Trophoblast cell (in vitro differentiated cells and primary cell): ENCODE data around the gene KLF2.
A peak's percentile ranks its signal among the peaks of the same experiment; 100 is the strongest.

Experiments used
- DNase-seq, 2 donors: peaks; one replicate each; pipeline ENCODE4 v3.0.0-alpha.2; 2016
- H2AFZ ChIP-seq: 2 replicates; pipeline ENCODE4 v1.6.1; 2013; ENCODE audit warnings: low read length, moderate library complexity, mild to moderate bottlenecking; ENCODE audit not compliant: insufficient read depth, poor library complexity
- H2AK5ac ChIP-seq: 2 replicates; pipeline ENCODE4 v1.6.1; 2013; ENCODE audit warnings: mild to moderate bottlenecking, low read length
- H2BK120ac ChIP-seq: 2 replicates; pipeline ENCODE4 v1.6.1; 2013; ENCODE audit warnings: low read length, mild to moderate bottlenecking, moderate library complexity; ENCODE audit not compliant: insufficient read depth, poor library complexity
- H2BK12ac ChIP-seq: 2 replicates; pipeline ENCODE4 v1.6.1; 2013; ENCODE audit warnings: mild to moderate bottlenecking, low read length, moderate library complexity
- H2BK5ac ChIP-seq: 2 replicates; pipeline ENCODE4 v1.6.1; 2013; ENCODE audit warnings: low read length, low read depth, moderate library complexity, mild to moderate bottlenecking; ENCODE audit not compliant: poor library complexity
- H3K14ac ChIP-seq: 2 replicates; pipeline ENCODE4 v1.6.1; 2013; ENCODE audit warnings: mild to moderate bottlenecking, low read length
- H3K18ac ChIP-seq: 2 replicates; pipeline ENCODE4 v1.6.1; 2013; ENCODE audit warnings: mild to moderate bottlenecking, low read length
- H3K23ac ChIP-seq: 2 replicates; pipeline ENCODE4 v1.6.1; 2013; ENCODE audit warnings: low read length
- H3K27ac ChIP-seq: 2 replicates; pipeline ENCODE4 v1.5.1; 2013; ENCODE audit warnings: low read depth, mild to moderate bottlenecking, inconsistent platforms, low read length, moderate library complexity
- H3K27me3 ChIP-seq: 2 replicates; pipeline ENCODE4 v1.6.1; 2013; ENCODE audit warnings: inconsistent platforms, mild to moderate bottlenecking, low read length, moderate library complexity; ENCODE audit not compliant: insufficient read depth
- H3K36me3 ChIP-seq, 2 experiments: 1 replicate in 1 of 2; 2 replicates in 1 of 2; pipeline ENCODE4 v1.6.1; 2013; ENCODE audit warnings: low read length in 2 of 2, mild to moderate bottlenecking in 2 of 2, moderate library complexity in 1 of 2; ENCODE audit not compliant: insufficient read depth in 2 of 2, control insufficient read depth in 1 of 2
- H3K4ac ChIP-seq: 2 replicates; pipeline ENCODE4 v1.6.1; 2013; ENCODE audit warnings: low read depth, mild to moderate bottlenecking, low read length, moderate library complexity
- H3K4me1 ChIP-seq, 2 experiments: 1 replicate in 1 of 2; 2 replicates in 1 of 2; pipeline ENCODE4 v1.6.1; 2013; ENCODE audit warnings: low read length in 2 of 2, mild to moderate bottlenecking in 2 of 2, moderate library complexity in 1 of 2; ENCODE audit not compliant: insufficient read depth in 2 of 2, control insufficient read depth in 1 of 2
- H3K4me2 ChIP-seq: 2 replicates; pipeline ENCODE4 v1.6.1; 2013; ENCODE audit warnings: inconsistent platforms, mild to moderate bottlenecking, low read length, moderate library complexity
- H3K4me3 ChIP-seq: 2 replicates; pipeline ENCODE4 v1.5.1; 2013; ENCODE audit warnings: mild to moderate bottlenecking, low read depth, low read length, inconsistent platforms
- H3K79me1 ChIP-seq: one replicate; pipeline ENCODE4 v1.6.1; 2013; ENCODE audit warnings: low read length
- H3K79me2 ChIP-seq: 2 replicates; pipeline ENCODE4 v1.6.1; 2013; ENCODE audit warnings: low read length, mild to moderate bottlenecking; ENCODE audit not compliant: control insufficient read depth, insufficient read depth, poor library complexity
- H3K9ac ChIP-seq: 2 replicates; pipeline ENCODE4 v1.6.1; 2013; ENCODE audit warnings: mild to moderate bottlenecking, low read length
- H3K9me3 ChIP-seq: 2 replicates; pipeline ENCODE4 v1.6.1; 2013; ENCODE audit warnings: low read depth, mild to moderate bottlenecking, control low read depth, inconsistent platforms, low read length; ENCODE audit not compliant: insufficient read depth
- H4K12ac ChIP-seq: 2 replicates; pipeline ENCODE4 v1.6.1; 2013; ENCODE audit warnings: low read depth, mild to moderate bottlenecking, low read length, moderate library complexity
- H4K8ac ChIP-seq: 2 replicates; pipeline ENCODE4 v1.6.1; 2013; ENCODE audit warnings: low read depth, mild to moderate bottlenecking, low read length, moderate library complexity
- H4K91ac ChIP-seq: one replicate; pipeline ENCODE4 v1.6.1; 2013; ENCODE audit warnings: low read depth, mild to moderate bottlenecking, low read length, moderate library complexity
- WGBS: extraction: QIAGEN DNeasy Blood & Tissue Kit; methylation state at CpG from one replicate; pipeline ENCODE4 v1.1.7; 2013; ENCODE audit warnings: missing lambda C conversion rate; ENCODE audit not compliant: insufficient read length, insufficient coverage; ENCODE audit errors: extremely low coverage; 5-methylcytosine and 5-hydroxymethylcytosine counted together

The KLF2 gene

DNA sequence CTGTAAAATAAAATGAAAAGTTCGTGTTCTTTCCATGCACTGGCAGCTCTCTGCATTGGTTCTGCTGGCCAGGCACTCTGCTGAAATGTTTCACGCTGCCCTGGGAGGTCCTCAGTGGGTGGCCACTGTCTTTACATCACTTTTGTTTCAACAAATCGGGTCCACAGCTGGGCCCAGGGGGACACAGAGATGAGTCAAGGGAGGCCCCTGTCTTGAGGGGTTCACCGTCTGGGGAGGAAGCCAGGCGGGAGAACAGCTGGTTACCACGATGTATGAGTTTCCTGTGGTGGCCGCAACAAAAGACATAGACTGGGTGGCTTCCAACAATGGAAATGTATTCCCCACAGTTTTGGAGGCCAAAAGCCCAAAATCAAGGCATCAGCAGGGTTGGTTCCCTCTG is 5.1 kb upstream of the KLF2 start:
- no peak overlapping the region for H3K4me3 ChIP-seq
- H2BK12ac ChIP-seq, result no peak overlapping the region
- peaks cover 6% of the 10 kb centered on the region for H3K27me3 ChIP-seq
- no peaks in the 10 kb centered on the region for H3K79me2 ChIP-seq
- H4K91ac ChIP-seq, result no peak overlapping the region
- peaks cover 1% of the 10 kb centered on the region for H3K9me3 ChIP-seq
- WGBS, result no CpG with 5 or more reads among the region's 7 CpGs
- H3K4me2 ChIP-seq, result no peak overlapping the region
- no peak overlapping the region for H3K14ac ChIP-seq
- H2AFZ ChIP-seq, result no peak overlapping the region
- DNase-seq, result no peak
- no peak overlapping the region for H3K27ac ChIP-seq
- no peak overlapping the region for H3K18ac ChIP-seq
- H2AK5ac ChIP-seq, result no peak overlapping the region
- no peaks in the 10 kb centered on the region for H3K36me3 ChIP-seq
- no peak overlapping the region for H2BK5ac ChIP-seq
- no peak overlapping the region for H4K12ac ChIP-seq
- H3K4ac ChIP-seq, result no peak overlapping the region
- no peaks in the 10 kb centered on the region for H3K4me1 ChIP-seq
- no peak overlapping the region for H3K23ac ChIP-seq
- no peak overlapping the region for H4K8ac ChIP-seq
- H3K79me1 ChIP-seq, result no peaks in the 10 kb centered on the region
- H2BK120ac ChIP-seq, result no peak overlapping the region
- no peak overlapping the region for H3K9ac ChIP-seq

- peaks cover 1% of the 10 kb centered on the region for H3K9me3 ChIP-seq
- H3K9ac ChIP-seq, result no peak overlapping the region
Observed at GRCh38 chr19:16320987-16321386, 3.6 kb upstream of the KLF2 start.

GRCh38 chr19:16325161-16325527 is 518 bp downstream of the KLF2 start:
- no peak overlapping the region for H2BK12ac ChIP-seq
- no peaks in the 10 kb centered on the region for H3K79me2 ChIP-seq
- H3K27me3 ChIP-seq, result peaks cover 39% of the 10 kb centered on the region
- H2BK5ac ChIP-seq, result no peak overlapping the region
- peak overlapping the region; percentile 74 for H3K4me3 ChIP-seq
- no peak overlapping the region for H4K8ac ChIP-seq
- no peak overlapping the region for H2AFZ ChIP-seq
- H3K4me2 ChIP-seq, result peak overlapping the region; percentile 77
- H3K27ac ChIP-seq, result no peak overlapping the region
- no peak overlapping the region for H4K91ac ChIP-seq
- H3K4me1 ChIP-seq, result peaks cover 3 to 9% of the 10 kb centered on the region in 2 experiments
- no peak overlapping the region for H3K14ac ChIP-seq
- H2BK120ac ChIP-seq, result no peak overlapping the region
- no peak overlapping the region for H2AK5ac ChIP-seq
- no peaks in the 10 kb centered on the region for H3K36me3 ChIP-seq
- DNase-seq, result peak in 1 of 2 donors; percentile 41
- no peak overlapping the region for H3K4ac ChIP-seq
- H4K12ac ChIP-seq, result no peak overlapping the region
- no peak overlapping the region for H3K18ac ChIP-seq
- H3K9ac ChIP-seq, result no peak overlapping the region
- WGBS, result no CpG with 5 or more reads among the region's 52 CpGs
- no peaks in the 10 kb centered on the region for H3K79me1 ChIP-seq
- H3K23ac ChIP-seq, result no peak overlapping the region
- H3K9me3 ChIP-seq, result no peaks in the 10 kb centered on the region

More at GRCh38 chr19:16320987-16321386, 3.6 kb upstream of the KLF2 start:
- Histone ChIP-seq H2AFZ (no peak overlapping the region), H3K4ac (no peak overlapping the region), H4K12ac (no peak overlapping the region), H3K27ac (no peak overlapping the region), H3K4me2 (no peak overlapping the region), H3K79me2 (no peaks in the 10 kb centered on the region), H3K4me3 (no peak overlapping the region), H3K23ac (no peak overlapping the region), H3K4me1 (peaks cover 3 to 9% of the 10 kb centered on the region in 2 experiments), H3K14ac (no peak overlapping the region), H4K8ac (no peak overlapping the region), H3K36me3 (no peaks in the 10 kb centered on the region), H2BK12ac (no peak overlapping the region), H3K27me3 (peaks cover 19% of the 10 kb centered on the region), H4K91ac (no peak overlapping the region), H2AK5ac (no peak overlapping the region), H3K79me1 (no peaks in the 10 kb centered on the region), H2BK5ac (no peak overlapping the region), H2BK120ac (no peak overlapping the region), H3K18ac (no peak overlapping the region)
- WGBS, result no CpG with 5 or more reads among the region's 3 CpGs
- no peak for DNase-seq

DNA sequence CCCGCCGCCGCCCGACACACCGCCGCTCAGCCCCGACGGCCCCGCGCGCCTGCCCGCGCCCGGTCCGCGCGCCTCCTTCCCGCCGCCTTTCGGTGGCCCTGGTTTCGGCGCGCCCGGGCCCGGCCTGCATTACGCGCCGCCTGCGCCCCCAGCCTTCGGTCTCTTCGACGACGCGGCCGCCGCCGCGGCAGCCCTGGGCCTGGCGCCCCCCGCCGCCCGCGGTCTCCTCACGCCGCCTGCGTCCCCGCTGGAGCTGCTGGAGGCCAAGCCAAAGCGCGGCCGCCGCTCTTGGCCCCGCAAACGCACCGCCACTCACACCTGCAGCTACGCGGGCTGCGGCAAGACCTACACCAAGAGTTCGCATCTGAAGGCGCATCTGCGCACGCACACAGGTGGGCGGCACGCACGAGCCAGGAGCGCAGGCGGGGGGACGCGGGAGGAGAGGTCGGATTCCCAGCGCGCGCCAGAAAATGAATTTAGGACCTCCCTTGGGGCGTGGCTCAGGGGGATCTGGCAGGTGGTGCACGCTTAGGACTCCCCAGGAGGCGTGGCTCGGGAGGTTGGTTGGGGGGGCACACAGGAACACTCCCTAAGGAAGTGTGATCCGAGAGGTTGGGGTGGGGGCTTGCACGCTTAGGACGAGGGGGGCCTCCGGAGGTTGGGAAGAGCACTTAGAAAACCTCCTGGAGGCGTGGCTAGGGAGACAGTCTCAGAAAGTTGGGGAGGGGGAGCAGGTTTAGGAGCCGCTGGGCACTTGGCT is 1.2 kb downstream of the KLF2 start:
- no peak overlapping the region for H3K9ac ChIP-seq
- H2AFZ ChIP-seq, result peak overlapping the region; percentile 61
- peak in 1 of 2 donors; percentile 31 for DNase-seq
- H4K12ac ChIP-seq, result no peak overlapping the region
- H3K4ac ChIP-seq, result no peak overlapping the region
- WGBS, result no CpG with 5 or more reads among the region's 82 CpGs
- no peak overlapping the region for H4K8ac ChIP-seq
- no peak overlapping the region for H3K27ac ChIP-seq
- peak overlapping the region; percentile 77 for H3K4me2 ChIP-seq
- no peak overlapping the region for H2AK5ac ChIP-seq
- no peak overlapping the region for H2BK12ac ChIP-seq
- no peak overlapping the region for H2BK120ac ChIP-seq
- H3K4me3 ChIP-seq, result peak overlapping the region; percentile 13
- no peak overlapping the region for H3K23ac ChIP-seq
- no peak overlapping the region for H4K91ac ChIP-seq
- peaks cover 3 to 9% of the 10 kb centered on the region in 2 experiments for H3K4me1 ChIP-seq
- H3K14ac ChIP-seq, result no peak overlapping the region
- no peak overlapping the region for H2BK5ac ChIP-seq
- H3K9me3 ChIP-seq, result no peaks in the 10 kb centered on the region
- H3K79me2 ChIP-seq, result no peaks in the 10 kb centered on the region
- peaks cover 39% of the 10 kb centered on the region for H3K27me3 ChIP-seq
- no peaks in the 10 kb centered on the region for H3K79me1 ChIP-seq
- H3K18ac ChIP-seq, result no peak overlapping the region
- no peaks in the 10 kb centered on the region for H3K36me3 ChIP-seq
